ENCODE measurements around the gene DNAJC6.

DNAJC6 gene

DNA sequence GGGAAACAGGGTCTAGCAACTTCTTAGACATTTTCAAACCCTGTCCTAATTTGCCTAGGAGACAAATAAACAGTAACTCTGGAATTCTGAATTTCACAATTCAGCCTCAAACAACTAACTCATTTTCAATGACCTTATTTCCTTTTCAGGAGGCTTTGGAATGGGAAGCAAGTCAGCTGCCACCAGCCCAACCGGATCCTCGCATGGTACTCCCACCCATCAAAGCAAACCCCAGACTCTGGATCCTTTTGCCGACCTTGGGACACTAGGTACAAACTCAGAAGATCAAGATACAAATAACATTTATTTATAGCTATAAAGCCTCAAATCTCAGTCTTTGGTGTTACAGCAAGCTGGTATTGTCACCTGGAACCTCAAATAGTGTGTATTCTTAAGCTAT lies 92.3 kb downstream of the DNAJC6 start:
- TF ChIP-seq, protein P1, sequence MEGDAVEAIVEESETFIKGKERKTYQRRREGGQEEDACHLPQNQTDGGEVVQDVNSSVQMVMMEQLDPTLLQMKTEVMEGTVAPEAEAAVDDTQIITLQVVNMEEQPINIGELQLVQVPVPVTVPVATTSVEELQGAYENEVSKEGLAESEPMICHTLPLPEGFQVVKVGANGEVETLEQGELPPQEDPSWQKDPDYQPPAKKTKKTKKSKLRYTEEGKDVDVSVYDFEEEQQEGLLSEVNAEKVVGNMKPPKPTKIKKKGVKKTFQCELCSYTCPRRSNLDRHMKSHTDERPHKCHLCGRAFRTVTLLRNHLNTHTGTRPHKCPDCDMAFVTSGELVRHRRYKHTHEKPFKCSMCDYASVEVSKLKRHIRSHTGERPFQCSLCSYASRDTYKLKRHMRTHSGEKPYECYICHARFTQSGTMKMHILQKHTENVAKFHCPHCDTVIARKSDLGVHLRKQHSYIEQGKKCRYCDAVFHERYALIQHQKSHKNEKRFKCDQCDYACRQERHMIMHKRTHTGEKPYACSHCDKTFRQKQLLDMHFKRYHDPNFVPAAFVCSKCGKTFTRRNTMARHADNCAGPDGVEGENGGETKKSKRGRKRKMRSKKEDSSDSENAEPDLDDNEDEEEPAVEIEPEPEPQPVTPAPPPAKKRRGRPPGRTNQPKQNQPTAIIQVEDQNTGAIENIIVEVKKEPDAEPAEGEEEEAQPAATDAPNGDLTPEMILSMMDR (conservative IDR thresholded peaks at IDR 0.05; ENCODE audit: low read depth, low read length), result no peak
- no peak for DNase-seq (ENCODE audit: low read depth)
- H3K4me3 ChIP-seq (ENCODE audit: low read length), result no peak overlapping the region

GRCh38 chr1:65404941-65405340 lies 95.6 kb downstream of the DNAJC6 start:
- no peak for DNase-seq (ENCODE audit: low read depth)
- TF ChIP-seq, protein P1 (conservative IDR thresholded peaks at IDR 0.05; ENCODE audit: low read depth, low read length), result no peak
- no peak overlapping the region for H3K4me3 ChIP-seq (ENCODE audit: low read length)

DNA sequence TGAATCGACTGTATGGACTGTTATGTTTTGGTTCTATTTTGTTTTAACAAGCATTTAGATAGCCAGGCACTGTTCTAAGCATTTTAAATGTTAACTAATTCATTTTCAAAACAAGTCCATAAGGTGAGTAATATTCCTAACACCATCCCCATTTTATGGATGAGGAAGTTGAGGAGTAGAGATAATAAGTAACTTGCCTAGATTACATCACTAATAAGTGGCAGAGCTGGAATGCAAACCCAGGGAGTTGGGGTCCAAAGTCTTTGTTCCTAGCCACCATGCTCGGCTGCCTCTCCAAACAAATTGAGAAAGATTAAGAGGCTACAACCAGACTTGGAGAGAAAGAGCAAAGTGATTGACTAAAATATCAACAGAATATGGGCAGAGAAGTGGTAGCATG lies 98.5 kb downstream of the DNAJC6 start:
- DNase-seq (ENCODE audit: low read depth), result no peak
- TF ChIP-seq, protein P1 (conservative IDR thresholded peaks at IDR 0.05; ENCODE audit: low read depth, low read length), result no peak
- no peak overlapping the region for H3K4me3 ChIP-seq (ENCODE audit: low read length)

DNA sequence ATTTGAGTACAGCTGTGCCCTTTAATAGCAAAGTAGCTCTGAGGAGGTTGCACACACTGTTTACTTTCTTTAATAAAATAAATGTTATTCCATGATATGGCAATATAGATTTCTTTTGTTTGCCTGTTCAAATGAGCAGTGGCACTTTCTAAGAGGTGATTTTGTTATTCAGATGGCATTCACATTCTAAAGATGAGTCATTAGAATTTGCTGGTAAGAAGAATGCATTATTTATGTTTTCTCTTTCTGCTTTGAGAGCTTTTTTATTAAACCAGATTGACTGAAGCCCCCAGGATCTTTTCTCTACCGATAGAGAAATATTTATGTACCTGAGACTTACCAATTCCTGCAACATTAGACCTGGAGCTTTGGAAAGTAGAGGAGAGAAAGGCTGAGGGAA lies 100.0 kb downstream of the DNAJC6 start:
- TF ChIP-seq, protein P1 (conservative IDR thresholded peaks at IDR 0.05; ENCODE audit: low read depth, low read length), result no peak
- no peak overlapping the region for H3K4me3 ChIP-seq (ENCODE audit: low read length)
- DNase-seq (ENCODE audit: low read depth), result no peak

- no peak overlapping the region for H3K4me3 ChIP-seq (ENCODE audit: low read length)
- TF ChIP-seq, protein P1 (conservative IDR thresholded peaks at IDR 0.05; ENCODE audit: low read depth, low read length), result no peak
- DNase-seq (ENCODE audit: low read depth), result no peak
Measured at GRCh38 chr1:65409816-65410326, 100.5 kb downstream of the DNAJC6 start.

DNA sequence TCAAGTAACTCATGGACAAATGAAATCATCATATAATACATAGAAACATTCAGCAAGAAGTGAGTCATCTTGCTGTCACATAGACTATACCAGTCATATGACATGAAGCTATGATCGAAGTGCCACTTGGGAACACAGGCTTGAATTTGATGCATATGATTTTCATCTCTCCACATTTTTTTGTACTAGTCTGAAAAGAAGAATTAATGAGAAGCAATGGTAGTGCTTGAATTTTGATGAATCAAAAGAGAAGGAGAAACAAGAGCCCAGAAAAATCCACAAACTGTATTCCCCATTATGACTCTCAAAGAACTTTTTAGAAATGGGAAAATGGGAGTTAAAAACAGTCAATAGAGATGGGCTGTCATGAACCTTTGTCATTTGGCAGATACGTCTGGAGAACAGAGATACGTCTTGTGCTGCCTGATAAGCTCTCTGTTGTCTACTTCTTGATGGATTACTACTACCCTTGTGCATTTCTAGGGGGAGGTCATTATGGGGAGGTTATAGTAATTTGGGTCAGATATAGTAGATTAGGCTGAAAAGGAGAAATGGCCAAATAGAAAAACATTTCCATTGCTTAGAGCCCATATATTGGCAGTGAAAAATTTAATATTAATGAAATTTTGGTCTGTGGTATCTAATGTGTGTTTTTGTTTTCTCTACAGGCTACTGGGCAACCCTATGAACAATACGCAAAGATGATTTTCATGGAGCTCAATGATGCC lies 103.1 kb downstream of the DNAJC6 start:
- H3K4me3 ChIP-seq (ENCODE audit: low read length), result no peak overlapping the region
- DNase-seq (ENCODE audit: low read depth), result no peak
- TF ChIP-seq, protein P1 (conservative IDR thresholded peaks at IDR 0.05; ENCODE audit: low read depth, low read length), result no peak

DNA sequence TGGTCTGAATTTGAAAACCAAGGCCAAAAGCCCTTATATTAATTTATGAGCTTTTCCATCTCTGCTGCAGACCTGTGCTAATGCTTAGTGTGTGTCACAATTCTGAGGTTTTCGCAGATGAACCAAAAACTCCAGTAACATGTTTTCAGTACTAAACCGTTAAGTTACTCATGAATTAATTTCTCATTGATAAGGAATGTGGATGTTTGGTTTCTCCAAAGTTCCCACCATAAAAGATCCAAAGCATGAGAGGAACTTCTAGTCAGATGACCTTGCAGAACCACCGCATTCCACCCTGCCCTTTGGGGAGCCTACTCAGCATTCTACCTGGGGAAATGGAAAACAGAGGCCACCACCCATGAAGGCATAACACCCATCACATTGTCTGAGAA lies 103.6 kb downstream of the DNAJC6 start:
- no peak overlapping the region for H3K4me3 ChIP-seq (ENCODE audit: low read length)
- TF ChIP-seq, protein P1 (conservative IDR thresholded peaks at IDR 0.05; ENCODE audit: low read depth, low read length), result no peak
- no peak for DNase-seq (ENCODE audit: low read depth)

All from retinal pigment epithelial cell (primary cell).